OCI-LY1 (cell line): ENCODE measurements around the gene RBM25.
"Not testable (repeated sequence)": the region's sequence is repeated elsewhere in the genome, so short reads cannot be mapped to it uniquely, and the experiment has no call there.

ENCODE experiments used
- CTCF ChIP-seq: fragments of 200-600 bp; sonication (generic), shearing (Covaris generic); IDR thresholded peaks from 2 replicates; pipeline ENCODE4 v1.5.1; 2017; ENCODE audit warnings: mild to moderate bottlenecking, antibody characterized with exemption, low read length, moderate library complexity, mixed read lengths
- EZH2 ChIP-seq: fragments of 200-600 bp; sonication (generic), shearing (Covaris generic); IDR thresholded peaks from 2 replicates; pipeline ENCODE4 v1.8.0; 2017; ENCODE audit warnings: borderline replicate concordance, mixed run types, mild to moderate bottlenecking, antibody characterized with exemption, low read length, moderate library complexity, mixed read lengths

- TF ChIP-seq CTCF, EZH2: not testable (repeated sequence)
Measured at GRCh38 chr14:73015552-73015951, 42.8 kb upstream of the RBM25 start.
